ENCODE measurements around the gene ATP8B2.

- TF ChIP-seq CTCF (IDR thresholded peaks at IDR 0.05) (no peak), POLR2A (IDR thresholded peaks at IDR 0.05) (no peak), POLR2AphosphoS5 (IDR thresholded peaks at IDR 0.05) (no peak), EP300 (IDR thresholded peaks at IDR 0.05) (no peak)
Measured at GRCh38 chr1:154316704-154317103, 8.6 kb upstream of the ATP8B2 start.
